Measurements from ENCODE around the gene EIF4B.

- TF ChIP-seq CTCF (IDR thresholded peaks at IDR 0.05) (no peak), POLR2A (IDR thresholded peaks at IDR 0.05) (no peak)
These were observed 1.7 kb upstream of the EIF4B start for GRCh38 chr12:53004582-53004981.
